HCT116 (cell line): ENCODE measurements around the gene ESYT3. TPM values are rescaled to one million over a fixed set of nuclear protein-coding genes. Genes with fewer than 3 reads are reported as not detected.

ENCODE experiments used
- ATAC-seq: fragments of 200-7000 bp; cut with Tn5 transposase; 2 replicates; pipeline ENCODE4 v1.9.1; 2020; ENCODE audit warnings: mild to moderate bottlenecking, moderate library complexity
- BruUV-seq: library from RNA; stranded (reverse); fragments of 400-500 nt; replicated peaks from 2 replicates; lab custom pipeline; 2021; lab: Mats Ljungman, UMichigan
- CTCF ChIA-PET: fragments of 300-600 bp; sonication (Branson Sonifier 250); formaldehyde crosslinking; loops from one replicate; lab custom pipeline; 2021; ENCODE audit warnings: antibody characterized with exemption; lab: Charles Lee
- POLR2A ChIA-PET: fragments of 300-600, 350-600 bp; sonication (Branson Sonifier 250); formaldehyde crosslinking; loops from one replicate; lab custom pipeline; 2021; ENCODE audit warnings: antibody characterized with exemption; lab: Charles Lee
- RAD21 ChIA-PET, 2 experiments: fragments of 300-600 bp; sonication (Branson Sonifier 250); formaldehyde crosslinking; loops; one replicate each; lab custom pipeline; 2023; ENCODE audit warnings: low total read pairs in 2 of 2; ENCODE audit not compliant: uncharacterized antibody in 2 of 2, unreplicated experiment in 2 of 2, low non-redundant PET in 1 of 2; lab: Charles Lee
- DNase-seq: peaks from one replicate; pipeline ENCODE4 v3.0.0-alpha.2; 2010; ENCODE audit warnings: low read depth, low spot score
- H2AFZ ChIP-seq: fragments of 200-600 bp; shearing (Covaris generic), sonication (generic); 2 replicates; pipeline ENCODE4 v1.6.1; 2017; ENCODE audit warnings: low read depth, mixed run types, mixed read lengths, antibody characterized with exemption, low read length; ENCODE audit not compliant: poor library complexity, severe bottlenecking
- H3K27ac ChIP-seq: 2 replicates; pipeline ENCODE4 v1.5.1; 2012; ENCODE audit warnings: low read depth, low read length
- H3K27me3 ChIP-seq: fragments of 200-600 bp; sonication (generic); 2 replicates; pipeline ENCODE4 v1.6.1; 2016; ENCODE audit warnings: mixed run types, low read length, mixed read lengths; ENCODE audit not compliant: insufficient read depth
- H3K36me3 ChIP-seq, 2 experiments: fragments of 200-500 bp in 1 of 2; fragments of 200-600 bp in 1 of 2; sonication (Bioruptor generic) in 1 of 2; sonication (generic) in 1 of 2; 2 replicates each; pipeline versions ENCODE4 v1.5.1 to v1.6.1; 2014 to 2016; ENCODE audit warnings: low read length in 2 of 2, inconsistent platforms in 1 of 2, mixed read lengths in 1 of 2, mixed run types in 1 of 2; ENCODE audit not compliant: insufficient read depth in 2 of 2, control insufficient read depth in 1 of 2
- H3K4me1 ChIP-seq, 2 experiments: fragments of 200-600 bp in 1 of 2; sonication (generic) in 1 of 2; 2 replicates each; pipeline versions ENCODE4 v1.5.1 to v1.6.1; 2012 to 2017; ENCODE audit warnings: low read length in 2 of 2, inconsistent platforms in 1 of 2, mild to moderate bottlenecking in 1 of 2, mixed read lengths in 1 of 2, mixed run types in 1 of 2, moderate library complexity in 1 of 2; ENCODE audit not compliant: insufficient read depth in 2 of 2, control insufficient read depth in 1 of 2
- H3K4me2 ChIP-seq: fragments of 200-600 bp; sonication (generic); 2 replicates; pipeline ENCODE4 v1.6.1; 2017; ENCODE audit warnings: mixed run types, low read length, mixed read lengths
- H3K4me3 ChIP-seq, 2 experiments: fragments of 200-600 bp in 1 of 2; sonication (generic) in 1 of 2; replicated peaks in 1 of 2; 2 replicates each; pipeline ENCODE4 v1.5.1; 2011 to 2016; ENCODE audit warnings: low read length in 2 of 2, control low read depth in 1 of 2, low read depth in 1 of 2, mild to moderate bottlenecking in 1 of 2, mixed read lengths in 1 of 2, mixed run types in 1 of 2
- H3K79me2 ChIP-seq: fragments of 200-600 bp; sonication (generic); 2 replicates; pipeline ENCODE4 v1.6.1; 2017; ENCODE audit warnings: mild to moderate bottlenecking, mixed run types, low read length, moderate library complexity, mixed read lengths; ENCODE audit not compliant: insufficient read depth
- H3K9ac ChIP-seq: fragments of 200-600 bp; sonication (generic); 2 replicates; pipeline ENCODE4 v1.6.1; 2016; ENCODE audit warnings: low read length, mixed read lengths
- H3K9me2 ChIP-seq: fragments of 200-600 bp; sonication (generic), shearing (Covaris generic); 2 replicates; pipeline ENCODE4 v1.6.1; 2017; ENCODE audit warnings: mixed run types, mild to moderate bottlenecking, moderate library complexity; ENCODE audit not compliant: insufficient read depth
- H3K9me3 ChIP-seq, 2 experiments: fragments of 200-500 bp in 1 of 2; fragments of 200-600 bp in 1 of 2; sonication (Bioruptor generic) in 1 of 2; sonication (generic) in 1 of 2; 2 replicates each; pipeline ENCODE4 v1.6.1; 2014 to 2017; ENCODE audit warnings: low read length in 2 of 2, mixed read lengths in 2 of 2, inconsistent platforms in 1 of 2, low read depth in 1 of 2, mild to moderate bottlenecking in 1 of 2, mixed run types in 1 of 2, moderate library complexity in 1 of 2; ENCODE audit not compliant: control insufficient read depth in 1 of 2, insufficient read depth in 1 of 2
- H4K20me1 ChIP-seq: fragments of 200-600 bp; sonication (generic), shearing (Covaris generic); 2 replicates; pipeline ENCODE4 v1.6.1; 2017; ENCODE audit warnings: mixed run types, mild to moderate bottlenecking, moderate library complexity; ENCODE audit not compliant: insufficient read depth
- CBX3 ChIP-seq: IDR thresholded peaks from 2 replicates; pipeline ENCODE4 v1.6.1; 2012; ENCODE audit warnings: low read depth
- CEBPB ChIP-seq: IDR thresholded peaks from 2 replicates; pipeline ENCODE4 v1.6.1; 2012; ENCODE audit warnings: low read depth
- ELF1 ChIP-seq: IDR thresholded peaks from 2 replicates; pipeline ENCODE4 v1.6.1; 2012; ENCODE audit warnings: low read depth, borderline replicate concordance
- EZH2 ChIP-seq: fragments of 200-600 bp; sonication (generic); IDR thresholded peaks from 2 replicates; pipeline ENCODE4 v1.6.1; 2017; ENCODE audit warnings: antibody characterized with exemption, mixed run types
- JUND ChIP-seq: IDR thresholded peaks from 2 replicates; pipeline ENCODE4 v1.6.1; 2012
- POLR2AphosphoS5 ChIP-seq: IDR thresholded peaks from 2 replicates; pipeline ENCODE4 v1.6.1; 2011; ENCODE audit warnings: mild to moderate bottlenecking, low read depth, low read length, moderate library complexity
- SIN3A ChIP-seq: IDR thresholded peaks from 2 replicates; pipeline ENCODE4 v1.6.1; 2012; ENCODE audit warnings: low read depth
- SP1 ChIP-seq: IDR thresholded peaks from 2 replicates; pipeline ENCODE4 v1.6.1; 2012; ENCODE audit warnings: low read depth
- TCF7L2 ChIP-seq: IDR thresholded peaks from 2 replicates; pipeline ENCODE4 v1.7.0; 2011; ENCODE audit warnings: borderline replicate concordance, inconsistent platforms; ENCODE audit not compliant: insufficient read depth, insufficient read length; ENCODE audit errors: extremely low read depth
- ZFX ChIP-seq: fragments of 450-650 bp; IDR thresholded peaks from 2 replicates; pipeline ENCODE4 v1.6.1; 2017
- intact Hi-C: fragments of 100-400 bp; cut with micrococcal nuclease; formaldehyde crosslinking; loops from 2 replicates; pipeline ENCODE4 v1.10.0; 2022
- total RNA-seq: library from RNA; stranded (reverse); gene quantifications from one replicate; pipeline ENCODE4 v1.2.1, GENCODE V29; 2021; ENCODE audit not compliant: unreplicated experiment
- TF ChIP-seq, protein P1 (sequence below): IDR thresholded peaks from 2 replicates; pipeline ENCODE4 v1.6.1; 2012
- TF ChIP-seq, protein P2 (sequence below): IDR thresholded peaks from 2 replicates; pipeline ENCODE4 v1.6.1; 2012; ENCODE audit warnings: low read depth

ESYT3 gene
- total RNA-seq, 1 experiment from 2014 or later: 0.05 TPM

DNA sequence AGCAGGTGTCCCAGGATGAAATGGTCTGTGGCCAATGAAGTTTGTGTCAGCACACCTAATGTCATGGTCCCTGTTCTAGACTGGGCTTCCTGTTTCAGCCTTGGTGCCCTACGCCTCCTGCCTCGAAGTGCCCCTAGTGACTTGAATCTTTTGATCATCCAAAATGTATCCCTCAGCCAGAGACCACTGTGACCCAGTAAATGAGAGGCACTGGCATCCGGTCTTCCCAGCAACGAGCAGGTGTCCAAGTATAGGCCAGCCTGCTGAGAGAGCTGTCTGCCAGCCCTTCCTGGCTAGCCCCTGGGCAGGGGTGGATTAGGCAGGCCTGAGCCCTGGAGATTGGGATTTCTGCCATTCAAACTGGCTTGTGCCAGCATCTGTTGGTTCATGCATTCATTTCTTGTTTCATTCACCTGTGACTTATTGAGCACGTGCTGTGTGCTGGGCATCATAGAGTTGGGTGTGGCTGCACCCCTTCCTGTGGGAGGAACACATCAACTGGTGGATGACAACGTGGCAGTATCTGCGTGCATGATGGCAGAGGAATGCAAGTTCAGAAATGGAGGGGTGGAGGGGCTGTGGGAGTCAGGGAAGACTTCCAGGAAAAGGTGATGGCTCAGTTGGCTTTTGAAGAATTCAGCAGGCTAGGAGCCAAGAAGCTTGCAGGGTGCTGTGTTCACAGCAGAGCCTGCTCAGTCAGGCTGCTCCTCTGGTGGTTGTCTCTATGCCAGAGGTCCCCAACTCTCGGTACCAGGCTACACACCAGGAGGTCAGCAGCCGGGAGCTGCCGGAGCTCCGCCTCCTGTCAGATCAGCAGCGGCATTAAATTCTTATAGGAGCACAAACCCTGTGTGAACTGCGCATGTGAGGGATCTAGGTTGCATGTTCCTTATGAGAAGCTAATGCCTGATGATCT is 21.6 kb downstream of the ESYT3 start:
- H3K27ac ChIP-seq: no peak overlapping the region
- peaks cover 0 to 5% of the 10 kb centered on the region in 2 experiments; a peak in 1 of 4 replicates for H3K4me1 ChIP-seq
- DNase-seq (no peak), ATAC-seq (no peak)
- H3K9me2 ChIP-seq: no peaks in the 10 kb centered on the region
- BruUV-seq: no TSS peak
- ChIA-PET RAD21 (no interaction called here), POLR2A (no interaction called here), CTCF (no interaction called here)
- no peak for TF ChIP-seq SP1
- H3K9ac ChIP-seq: no peak overlapping the region
- H3K27me3 ChIP-seq: no peaks in the 10 kb centered on the region
- intact Hi-C loops: no loop called here
- no peaks in the 10 kb centered on the region for H3K79me2 ChIP-seq
- no peaks in the 10 kb centered on the region for H4K20me1 ChIP-seq
- no peak overlapping the region for H2AFZ ChIP-seq
- no peaks in the 10 kb centered on the region for H3K9me3 ChIP-seq
- no peaks in the 10 kb centered on the region for H3K36me3 ChIP-seq
- no peak overlapping the region for H3K4me2 ChIP-seq
- no peak overlapping the region for H3K4me3 ChIP-seq

DNA sequence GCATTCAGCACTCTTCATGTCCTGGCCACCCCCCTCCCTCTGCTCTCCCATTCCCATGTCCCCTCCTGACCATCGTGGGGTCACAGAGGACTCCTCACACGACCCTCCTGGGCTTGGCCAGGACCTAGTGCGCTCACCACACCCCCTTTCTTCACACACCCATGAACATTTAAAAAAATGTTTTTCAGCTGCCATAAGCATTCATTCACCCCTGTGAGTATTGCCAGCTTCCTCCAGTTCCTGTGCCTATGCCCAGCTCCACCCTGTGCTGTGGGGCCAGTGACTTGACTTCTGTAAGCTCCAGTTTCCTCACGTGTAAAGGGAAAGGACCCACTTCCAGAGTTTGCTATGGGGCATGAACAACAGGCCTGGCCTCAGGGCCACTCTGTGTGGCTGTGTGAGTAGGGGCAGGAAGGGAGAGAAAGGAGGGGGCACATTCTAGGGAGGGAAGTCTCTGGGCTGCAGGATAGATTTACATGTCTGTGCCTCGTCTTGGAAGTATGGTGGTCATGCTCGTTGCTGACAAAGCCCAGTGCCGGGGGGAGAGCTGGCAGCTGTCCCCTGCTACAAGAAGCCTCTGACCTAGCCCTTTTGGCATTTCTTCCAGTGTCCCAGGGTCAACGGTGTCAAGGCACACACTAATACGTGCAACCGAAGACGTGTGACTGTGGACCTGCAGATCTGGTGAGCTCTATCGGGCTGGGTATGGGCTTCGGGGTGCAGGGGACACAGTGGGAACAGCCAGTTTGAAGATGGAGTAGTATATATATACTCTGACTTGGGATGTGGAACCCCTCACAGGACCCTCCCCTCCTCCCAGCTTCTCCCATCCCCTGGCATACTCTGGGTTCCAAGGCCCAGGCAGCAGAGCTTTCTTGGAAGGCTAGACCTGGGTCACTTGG is 22.8 kb downstream of the ESYT3 start:
- Histone ChIP-seq H3K4me3 (no peak overlapping the region), H4K20me1 (no peaks in the 10 kb centered on the region), H3K9ac (no peak overlapping the region), H3K4me1 (peaks cover 0 to 5% of the 10 kb centered on the region in 2 experiments; a peak in 1 of 4 replicates), H3K79me2 (no peaks in the 10 kb centered on the region), H3K9me3 (no peaks in the 10 kb centered on the region), H3K4me2 (no peak overlapping the region), H2AFZ (no peak overlapping the region), H3K27me3 (no peaks in the 10 kb centered on the region), H3K9me2 (no peaks in the 10 kb centered on the region), H3K27ac (no peak overlapping the region), H3K36me3 (no peaks in the 10 kb centered on the region)
- intact Hi-C loops: no loop called here
- POLR2A ChIA-PET: no interaction called here
- no TSS peak for BruUV-seq
- DNase-seq: no peak
- RAD21 ChIA-PET: no interaction called here
- ATAC-seq: no peak
- CTCF ChIA-PET: no interaction called here
- TF ChIP-seq, protein P1, sequence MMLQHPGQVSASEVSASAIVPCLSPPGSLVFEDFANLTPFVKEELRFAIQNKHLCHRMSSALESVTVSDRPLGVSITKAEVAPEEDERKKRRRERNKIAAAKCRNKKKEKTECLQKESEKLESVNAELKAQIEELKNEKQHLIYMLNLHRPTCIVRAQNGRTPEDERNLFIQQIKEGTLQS: no peak
- no peak for TF ChIP-seq ELF1
- TF ChIP-seq ZFX: no peak
- no peak for TF ChIP-seq TCF7L2
- TF ChIP-seq, protein P2, sequence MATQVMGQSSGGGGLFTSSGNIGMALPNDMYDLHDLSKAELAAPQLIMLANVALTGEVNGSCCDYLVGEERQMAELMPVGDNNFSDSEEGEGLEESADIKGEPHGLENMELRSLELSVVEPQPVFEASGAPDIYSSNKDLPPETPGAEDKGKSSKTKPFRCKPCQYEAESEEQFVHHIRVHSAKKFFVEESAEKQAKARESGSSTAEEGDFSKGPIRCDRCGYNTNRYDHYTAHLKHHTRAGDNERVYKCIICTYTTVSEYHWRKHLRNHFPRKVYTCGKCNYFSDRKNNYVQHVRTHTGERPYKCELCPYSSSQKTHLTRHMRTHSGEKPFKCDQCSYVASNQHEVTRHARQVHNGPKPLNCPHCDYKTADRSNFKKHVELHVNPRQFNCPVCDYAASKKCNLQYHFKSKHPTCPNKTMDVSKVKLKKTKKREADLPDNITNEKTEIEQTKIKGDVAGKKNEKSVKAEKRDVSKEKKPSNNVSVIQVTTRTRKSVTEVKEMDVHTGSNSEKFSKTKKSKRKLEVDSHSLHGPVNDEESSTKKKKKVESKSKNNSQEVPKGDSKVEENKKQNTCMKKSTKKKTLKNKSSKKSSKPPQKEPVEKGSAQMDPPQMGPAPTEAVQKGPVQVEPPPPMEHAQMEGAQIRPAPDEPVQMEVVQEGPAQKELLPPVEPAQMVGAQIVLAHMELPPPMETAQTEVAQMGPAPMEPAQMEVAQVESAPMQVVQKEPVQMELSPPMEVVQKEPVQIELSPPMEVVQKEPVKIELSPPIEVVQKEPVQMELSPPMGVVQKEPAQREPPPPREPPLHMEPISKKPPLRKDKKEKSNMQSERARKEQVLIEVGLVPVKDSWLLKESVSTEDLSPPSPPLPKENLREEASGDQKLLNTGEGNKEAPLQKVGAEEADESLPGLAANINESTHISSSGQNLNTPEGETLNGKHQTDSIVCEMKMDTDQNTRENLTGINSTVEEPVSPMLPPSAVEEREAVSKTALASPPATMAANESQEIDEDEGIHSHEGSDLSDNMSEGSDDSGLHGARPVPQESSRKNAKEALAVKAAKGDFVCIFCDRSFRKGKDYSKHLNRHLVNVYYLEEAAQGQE: no peak
- no peak for TF ChIP-seq POLR2AphosphoS5
- TF ChIP-seq CEBPB: no peak
- TF ChIP-seq SIN3A: no peak
- TF ChIP-seq CBX3: no peak
- TF ChIP-seq EZH2: no peak
- no peak for TF ChIP-seq JUND
- TF ChIP-seq, all 23 proteins: peak for 0
